NCI-H2171 (cell line): ENCODE data around the gene TOM1L2.
"Not testable (repeated sequence)": the region's sequence is repeated elsewhere in the genome, so short reads cannot be mapped to it uniquely, and the experiment has no call there.

Experiments
- DNase-seq: peaks from one replicate; lab custom pipeline; 2025; lab: John Stamatoyannopoulos, UW

Gene TOM1L2

GRCh38 chr17:17942846-17943245 is 29.4 kb downstream of the TOM1L2 start:
- no peak for DNase-seq

GRCh38 chr17:17941015-17941414 is 31.2 kb downstream of the TOM1L2 start:
- DNase-seq: no peak

DNA sequence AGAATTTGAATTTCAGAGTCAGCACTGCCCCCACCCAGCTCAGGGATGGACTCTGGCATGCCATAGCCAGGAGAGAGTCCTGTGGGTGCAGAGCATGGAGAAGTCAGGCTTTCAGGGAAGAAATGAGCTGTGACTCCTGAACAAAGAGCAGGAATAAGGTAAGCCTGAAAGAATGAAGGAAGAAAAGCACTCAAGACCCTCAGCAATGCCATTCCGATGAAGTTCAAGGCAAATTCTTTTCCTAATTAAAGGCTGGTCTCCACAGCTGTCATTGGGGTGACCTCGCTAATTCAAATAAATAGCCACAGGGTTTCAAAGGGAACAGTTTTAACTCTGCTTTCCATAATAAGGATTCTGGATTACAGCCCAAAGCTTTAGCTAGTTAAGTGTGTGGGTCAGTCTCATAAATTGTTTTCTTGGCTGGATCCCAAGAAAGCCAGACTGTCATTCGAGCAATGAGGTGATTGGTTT is 31.7 kb downstream of the TOM1L2 start:
- DNase-seq: no peak

- DNase-seq: not testable (repeated sequence)
These were observed 32.3 kb downstream of the TOM1L2 start for GRCh38 chr17:17939941-17940340.

DNA sequence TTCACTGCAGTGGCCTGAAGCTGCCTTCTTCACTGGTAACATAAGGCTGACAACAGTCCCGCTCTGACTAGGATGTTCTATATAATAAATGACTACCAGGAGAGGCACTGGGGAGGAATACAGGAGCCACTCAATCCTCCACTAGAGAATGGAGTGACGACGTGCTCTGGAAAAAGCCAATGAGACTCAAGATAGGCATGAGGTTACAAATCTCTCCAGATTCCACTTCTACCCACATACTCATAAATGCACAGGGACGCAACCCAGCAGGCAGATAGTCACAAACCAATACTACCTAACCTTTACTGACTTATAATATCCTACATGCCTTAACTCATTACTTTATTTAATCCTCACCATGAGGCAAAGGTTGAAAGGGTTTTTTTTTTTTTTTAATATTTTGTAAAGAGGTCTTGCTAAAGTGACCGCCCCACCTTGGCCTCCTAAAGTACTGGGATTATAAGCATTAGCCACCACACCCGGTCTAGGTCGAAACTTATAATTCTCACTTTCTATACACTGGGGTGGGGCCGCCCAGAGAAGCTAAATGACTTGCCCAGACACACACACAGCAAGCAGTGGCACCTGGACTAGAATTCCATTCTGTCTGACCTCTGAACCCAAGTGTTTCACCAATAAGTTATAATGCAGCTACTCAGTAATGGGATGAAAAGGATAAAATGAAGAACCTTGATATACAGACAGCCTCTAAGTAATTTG is 33.7 kb downstream of the TOM1L2 start:
- DNase-seq: no peak

DNA sequence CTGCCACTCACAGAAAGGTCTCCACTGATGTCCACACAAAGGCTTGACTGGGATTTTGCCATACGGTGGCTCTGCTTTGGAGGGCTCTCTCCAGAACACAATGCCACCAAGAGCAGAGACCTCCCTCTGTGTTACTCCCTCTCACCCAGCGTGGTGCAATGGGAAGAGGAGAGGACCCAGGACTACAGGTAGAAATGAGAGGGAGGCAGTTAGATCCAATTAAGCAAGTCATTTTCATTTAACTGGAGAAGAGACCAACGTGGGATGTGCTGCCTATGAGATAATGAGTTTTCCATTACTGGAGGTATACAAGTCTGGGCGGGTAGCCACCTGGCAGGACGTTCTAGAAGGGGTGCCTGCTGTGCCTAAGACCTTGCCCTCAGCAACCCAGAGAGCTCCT is 34.2 kb downstream of the TOM1L2 start:
- no peak for DNase-seq

DNA sequence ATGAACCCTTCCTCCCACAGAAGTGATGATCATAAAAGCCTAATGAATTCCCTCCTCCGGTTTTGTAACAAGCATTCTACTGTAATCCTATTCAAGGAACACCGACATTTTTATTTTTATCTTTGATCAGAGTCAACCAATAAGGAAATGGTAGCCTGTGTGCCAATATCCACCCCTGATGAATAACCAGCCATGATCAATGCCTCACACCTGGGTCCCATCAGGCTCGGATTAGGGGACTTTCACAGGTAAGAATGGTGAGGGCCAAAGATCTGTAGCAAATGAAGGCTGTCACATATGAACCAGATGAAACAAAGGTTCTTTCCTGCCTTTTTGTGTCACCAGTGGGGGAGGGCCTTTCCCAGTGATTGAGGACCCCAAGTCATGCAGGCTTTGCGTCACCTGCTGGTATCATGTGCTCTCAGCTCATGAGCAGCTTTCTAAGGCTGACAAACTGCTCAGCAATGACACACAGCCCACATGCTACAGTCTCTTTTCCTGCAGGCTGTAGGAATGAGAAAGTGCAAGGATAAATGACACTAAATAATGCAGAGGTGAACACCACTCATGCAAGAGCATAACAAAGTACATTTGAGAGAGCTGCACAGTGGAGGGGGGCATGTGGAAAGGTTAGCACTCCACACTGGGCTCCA is 34.9 kb downstream of the TOM1L2 start:
- no peak for DNase-seq

DNA sequence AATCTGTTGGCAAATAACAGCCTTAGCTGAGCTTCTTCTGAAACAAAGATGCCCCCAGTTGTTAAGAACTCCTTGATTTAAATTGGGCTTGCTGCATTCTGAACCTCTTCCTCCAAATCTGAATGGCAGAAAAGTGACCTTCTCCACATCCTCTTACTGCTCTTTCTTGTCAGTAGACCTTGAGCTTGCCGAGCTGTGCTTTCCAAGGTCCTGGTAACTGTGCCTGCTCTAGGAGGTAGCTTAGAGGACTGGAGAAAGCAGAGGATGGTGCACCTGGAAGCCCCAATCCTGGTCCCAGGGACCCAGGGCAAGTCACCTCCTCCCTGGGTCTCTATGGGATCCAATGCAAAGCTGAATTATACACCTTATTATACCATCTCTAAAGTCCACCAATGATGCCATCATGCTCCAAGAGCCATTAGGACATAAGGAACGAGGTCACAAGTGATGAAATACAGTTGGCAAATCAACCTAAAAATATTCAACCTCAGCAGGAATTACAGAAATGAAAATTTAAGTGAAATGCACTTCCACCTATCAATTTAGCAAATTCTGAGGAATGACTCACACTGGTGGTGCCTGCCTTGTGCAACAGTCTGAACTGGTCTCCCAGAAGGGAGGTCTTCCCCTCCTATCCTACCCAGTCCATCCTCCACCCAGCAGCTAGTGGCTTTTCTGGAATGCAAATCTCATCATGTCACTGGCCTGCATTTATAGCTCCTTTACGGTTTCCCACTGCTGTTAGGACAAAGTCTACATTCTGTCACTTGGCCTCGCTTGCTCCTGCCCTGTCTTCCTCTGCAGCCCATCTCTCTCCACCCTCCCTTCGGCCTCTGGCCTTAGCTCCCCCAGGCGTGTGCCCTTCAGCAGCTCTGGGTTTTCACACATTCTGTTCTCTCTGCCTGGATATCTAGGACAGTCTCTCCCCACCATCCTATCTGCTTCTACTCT is 36.6 kb downstream of the TOM1L2 start:
- DNase-seq: no peak

DNA sequence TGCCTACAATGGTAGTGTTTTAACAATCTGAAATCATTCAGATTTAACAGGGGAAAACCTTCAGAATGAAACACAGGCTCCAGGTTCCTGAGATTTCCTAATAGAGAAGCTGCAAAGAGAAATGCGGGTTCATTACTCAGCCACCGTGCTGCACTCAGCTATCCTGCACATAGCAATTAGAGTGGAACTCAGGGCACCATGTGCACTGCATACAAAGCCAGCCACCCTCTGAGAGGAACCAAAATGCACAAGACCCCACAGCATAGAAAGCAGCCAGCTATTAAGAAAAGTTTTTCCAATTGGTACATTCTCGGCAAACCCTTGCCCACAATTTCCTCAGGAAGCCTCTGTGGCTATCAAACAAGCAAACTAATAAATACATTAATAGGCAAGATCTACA is 37.4 kb downstream of the TOM1L2 start:
- no peak for DNase-seq

GRCh38 chr17:17934214-17934613 is 38.0 kb downstream of the TOM1L2 start:
- DNase-seq: no peak

DNA sequence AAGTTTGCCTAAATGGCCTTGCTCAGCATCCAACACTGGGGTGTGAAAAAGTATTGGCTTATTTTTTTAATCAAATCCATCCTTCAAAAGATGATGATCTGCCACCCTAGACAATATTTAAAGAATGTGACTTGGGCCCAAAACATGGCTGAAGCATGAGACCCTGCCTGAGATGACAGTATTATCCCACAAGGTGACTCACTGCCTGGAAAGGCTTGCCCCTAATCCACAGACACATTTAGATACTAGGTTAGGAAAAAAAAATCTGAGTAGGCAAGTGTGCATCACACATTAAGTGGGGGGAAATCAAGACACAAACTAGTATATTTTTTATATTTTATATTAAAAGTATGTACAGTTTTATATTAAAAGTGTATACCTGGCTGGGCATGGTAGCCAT is 38.4 kb downstream of the TOM1L2 start:
- DNase-seq: no peak

GRCh38 chr17:17931159-17931558 is 41.0 kb downstream of the TOM1L2 start:
- DNase-seq: no peak

- DNase-seq: no peak
These were observed 41.5 kb downstream of the TOM1L2 start for GRCh38 chr17:17930674-17931073.

GRCh38 chr17:17929655-17930380 is 42.4 kb downstream of the TOM1L2 start:
- DNase-seq: no peak

DNA sequence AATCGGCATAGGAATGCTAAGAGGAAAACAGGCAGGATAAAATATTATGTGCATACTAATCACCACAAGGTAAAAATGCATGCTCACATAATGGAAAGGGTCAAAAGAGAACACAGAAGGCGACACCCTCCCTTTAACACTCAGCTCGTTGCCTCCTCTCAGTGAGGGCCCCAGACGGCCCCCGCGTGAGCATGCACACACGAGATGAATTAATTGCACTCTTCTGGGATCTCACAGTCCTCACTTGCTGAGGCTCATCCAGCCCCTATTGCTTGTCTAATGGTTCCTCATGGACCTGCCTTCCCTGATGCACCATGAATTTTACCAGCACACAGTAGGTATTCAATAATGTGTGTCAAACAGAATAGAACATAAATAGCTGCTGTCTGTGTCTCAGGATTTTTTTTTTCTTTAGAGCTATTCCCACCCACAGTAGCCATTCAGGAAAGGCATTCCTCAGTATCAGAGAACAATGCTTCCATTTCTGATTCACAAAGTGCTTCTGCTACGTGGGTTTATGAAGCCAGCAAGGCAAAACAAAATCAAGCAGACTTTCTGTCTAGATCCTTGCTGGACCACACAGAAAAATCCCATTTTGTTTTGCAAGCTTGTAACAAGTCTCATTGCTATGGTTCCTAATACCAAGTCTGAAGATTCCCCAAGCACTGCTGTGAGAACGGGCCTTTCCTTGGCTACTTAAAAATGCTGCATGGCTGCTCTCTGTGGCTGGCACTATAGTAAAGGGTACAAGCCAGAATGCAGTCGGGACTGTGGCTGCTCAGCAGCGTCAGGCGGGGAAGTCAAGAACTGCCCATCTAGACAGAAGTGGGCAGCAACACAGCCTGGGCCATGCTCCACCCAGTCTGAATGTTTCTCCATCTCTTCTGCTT is 43.6 kb downstream of the TOM1L2 start:
- DNase-seq: no peak

GRCh38 chr17:17926840-17927449 is 45.3 kb downstream of the TOM1L2 start:
- DNase-seq: no peak

- no peak for DNase-seq
These were observed 46.2 kb downstream of the TOM1L2 start for GRCh38 chr17:17926036-17926435.

DNA sequence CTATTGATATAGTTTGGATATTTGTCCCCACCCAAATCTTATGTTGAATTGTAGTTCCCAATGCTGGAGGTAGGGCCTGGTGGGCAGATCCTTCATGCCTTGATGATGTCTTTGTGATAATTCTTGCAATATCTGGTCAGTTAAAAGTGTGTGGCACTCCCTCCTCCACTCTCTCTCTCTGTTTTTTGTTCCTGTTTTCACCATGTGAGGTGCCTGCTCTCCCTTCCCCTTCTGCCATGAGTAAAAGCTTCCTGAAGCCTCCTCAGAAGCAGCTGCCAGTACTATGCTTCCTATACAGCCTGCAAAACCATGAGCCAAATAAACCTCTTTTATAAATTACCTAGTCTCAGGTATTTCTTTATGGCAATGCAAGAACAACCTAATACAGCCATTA is 47.3 kb downstream of the TOM1L2 start:
- no peak for DNase-seq

- DNase-seq: no peak
These were observed 47.9 kb downstream of the TOM1L2 start for GRCh38 chr17:17924131-17924856.
